HepG2 (cell line): ENCODE measurements around the gene AKR1C2. TPM values are rescaled to one million over a fixed set of nuclear protein-coding genes. Genes with fewer than 3 reads are reported as not detected.

Experiments used
- ASH2L ChIP-seq: fragments of 300-600, 200-600 bp; sonication (generic); IDR thresholded peaks from 2 replicates; pipeline ENCODE4 v1.7.0; 2017; ENCODE audit warnings: low read depth, mild to moderate bottlenecking, moderate library complexity, mixed read lengths, low read length; ENCODE audit not compliant: insufficient read length
- BHLHE40 ChIP-seq: IDR thresholded peaks from 2 replicates; pipeline ENCODE4 v1.6.1; 2011; ENCODE audit warnings: low read length, improper control_type of control experiment
- CREM ChIP-seq, 2 experiments: sonication (generic) in 1 of 2; formaldehyde crosslinking in 1 of 2; IDR thresholded peaks; 2 replicates each; pipeline versions ENCODE4 v1.4.0 to v1.6.1; 2016 to 2020; ENCODE audit warnings: antibody characterized with exemption in 1 of 2, mild to moderate bottlenecking in 1 of 2, missing genetic modification reagents in 1 of 2
- DRAP1 ChIP-seq: IDR thresholded peaks from 2 replicates; pipeline ENCODE4 v1.6.1; 2016; ENCODE audit warnings: missing genetic modification reagents, missing compliant biosample characterization
- FOXA3 ChIP-seq: IDR thresholded peaks from 2 replicates; pipeline ENCODE4 v1.6.1; 2016; ENCODE audit warnings: missing genetic modification reagents, missing compliant biosample characterization
- GRHL1 ChIP-seq: sonication (generic); formaldehyde crosslinking; conservative IDR thresholded peaks from 2 replicates; pipeline ENCODE4 v1.8.0; 2022; ENCODE audit warnings: missing genetic modification reagents
- GZF1 ChIP-seq: sonication (generic); formaldehyde crosslinking; IDR thresholded peaks from 2 replicates; pipeline ENCODE4 v1.5.1; 2020; ENCODE audit warnings: mild to moderate bottlenecking, missing genetic modification reagents
- HNF4A ChIP-seq: sonication (generic); formaldehyde crosslinking; IDR thresholded peaks from 2 replicates; pipeline ENCODE4 v1.4.0; 2020; ENCODE audit warnings: missing genetic modification reagents
- HOXA5 ChIP-seq: sonication (generic); formaldehyde crosslinking; IDR thresholded peaks from 2 replicates; pipeline ENCODE4 v1.4.0; 2020; ENCODE audit warnings: missing genetic modification reagents
- NR2F6 ChIP-seq, 2 experiments: IDR thresholded peaks; 2 replicates each; pipeline ENCODE4 v1.6.1; 2016; ENCODE audit warnings: antibody characterized with exemption in 1 of 2, mild to moderate bottlenecking in 1 of 2
- PAXIP1 ChIP-seq: sonication (generic); formaldehyde crosslinking; conservative IDR thresholded peaks from 2 replicates; pipeline ENCODE4 v1.4.0; 2020; ENCODE audit warnings: mild to moderate bottlenecking, missing genetic modification reagents, moderate library complexity
- SOX13 ChIP-seq, 3 experiments: fragments of 450-650 bp in 1 of 3; sonication (generic) in 1 of 3; formaldehyde crosslinking in 1 of 3; IDR thresholded peaks in 2 of 3; conservative IDR thresholded peaks in 1 of 3; 2 replicates each; pipeline versions ENCODE4 v1.5.0 to v1.6.1; 2016 to 2020; ENCODE audit warnings: antibody characterized with exemption in 1 of 3, mild to moderate bottlenecking in 1 of 3, missing compliant biosample characterization in 1 of 3, missing genetic modification reagents in 1 of 3, moderate library complexity in 1 of 3
- TBX2 ChIP-seq: sonication (generic); formaldehyde crosslinking; IDR thresholded peaks from 2 replicates; pipeline ENCODE4 v1.5.0; 2020; ENCODE audit warnings: missing genetic modification reagents, mild to moderate bottlenecking, borderline replicate concordance
- TFAP4 ChIP-seq: sonication (generic); IDR thresholded peaks from 2 replicates; pipeline ENCODE4 v1.6.1; 2016; ENCODE audit warnings: low read depth, borderline replicate concordance
- ZBTB20 ChIP-seq: sonication (generic); formaldehyde crosslinking; IDR thresholded peaks from 2 replicates; pipeline ENCODE4 v1.8.1; 2023; ENCODE audit warnings: missing genetic modification reagents, low read depth, mild to moderate bottlenecking, borderline replicate concordance
- ZNF138 ChIP-seq: sonication (generic); formaldehyde crosslinking; IDR thresholded peaks from 2 replicates; pipeline ENCODE4 v1.5.0; 2020; ENCODE audit warnings: mild to moderate bottlenecking, low read depth, missing genetic modification reagents
- ZNF781 ChIP-seq: sonication (generic); formaldehyde crosslinking; IDR thresholded peaks from 2 replicates; pipeline ENCODE4 v1.5.1; 2020; ENCODE audit warnings: borderline replicate concordance, mild to moderate bottlenecking, missing genetic modification reagents; ENCODE audit errors: not compliant biosample characterization
- polyA plus RNA-seq, 8 experiments: library from polyadenylated mRNA; depleted of rRNA in 3 of 8; stranded (reverse) in 7 of 8; unstranded in 1 of 8; fragments of >200 nt; fragmentation: Illumina TruSeq in 4 of 8; extraction: Trizol in 4 of 8; gene quantifications; 2 replicates each; pipeline versions ENCODE4 v1.2.1 to v1.2.3, GENCODE V29; 2011 to 2016; ENCODE audit warnings: low read depth in 4 of 8, missing spikeins in 1 of 8, mixed read lengths in 1 of 8; ENCODE audit not compliant: insufficient read depth in 1 of 8
- total RNA-seq, 5 experiments: library from RNA; depleted of rRNA; stranded (reverse); fragments of >200 nt; fragmentation: Illumina TruSeq; extraction: Trizol; gene quantifications; 2 replicates each; pipeline ENCODE4 v1.2.3, GENCODE V29; 2016; ENCODE audit warnings: low read depth in 1 of 5
- TF ChIP-seq, protein P1 (sequence below): IDR thresholded peaks from 2 replicates; pipeline ENCODE4 v1.6.1; 2016; ENCODE audit warnings: low read depth, borderline replicate concordance
- TF ChIP-seq, protein P2 (sequence below): sonication (generic); formaldehyde crosslinking; IDR thresholded peaks from 2 replicates; pipeline ENCODE4 v1.4.0; 2020; ENCODE audit warnings: missing genetic modification reagents

Gene AKR1C2
- total and polyA plus RNA-seq, 2 of the 13 experiments (the other 11 are each of a cell fraction or from before 2014, with no cell fraction given): 140 to 900 TPM

DNA sequence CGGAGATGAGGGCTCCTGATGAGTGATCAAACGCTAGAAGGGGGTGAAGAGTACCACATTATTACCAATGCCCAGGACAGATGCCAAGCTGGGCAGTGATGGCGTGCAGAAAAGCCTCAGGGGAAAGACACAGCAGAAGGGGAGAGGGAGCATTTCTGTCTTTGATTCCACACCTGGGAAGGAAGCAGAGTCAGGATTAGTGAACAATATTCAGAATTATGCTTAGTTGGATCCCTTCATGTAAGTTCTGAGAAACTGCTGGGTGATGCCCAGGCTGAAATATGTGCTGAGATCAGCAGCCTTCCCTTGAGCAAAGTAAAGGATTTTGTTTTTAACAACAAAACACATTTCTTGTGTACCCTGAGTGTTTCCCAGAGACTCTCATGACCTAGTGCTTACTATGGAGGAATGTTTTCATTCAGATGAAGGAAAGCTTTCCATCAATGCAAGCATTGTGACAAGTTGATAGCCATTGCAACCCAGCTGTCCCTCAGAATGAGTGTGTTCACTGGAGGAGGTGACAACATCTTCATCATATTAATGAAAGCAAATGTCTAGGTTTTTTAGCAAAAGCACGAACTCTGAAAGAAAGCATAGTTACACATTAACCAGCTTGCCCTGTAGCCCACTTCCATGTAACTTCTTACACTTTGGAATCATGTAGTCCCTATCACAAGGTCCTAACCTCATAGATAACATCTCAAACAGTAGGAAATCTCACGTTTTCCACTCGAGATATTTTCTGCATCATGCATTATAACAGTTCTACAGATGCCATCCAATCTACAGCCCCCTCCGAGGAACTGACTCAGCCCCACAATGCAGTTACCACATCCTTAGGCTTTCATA lies 64.2 kb downstream of the AKR1C2 start (continued):
- TF ChIP-seq ASH2L: peak; percentile 70
- TF ChIP-seq SOX13 (IDR thresholded peaks at IDR 0.05): no peak
- peak in 1 of 2 experiments; percentile 73; a peak in 2 of 4 replicates for TF ChIP-seq SOX13 (CRISPR knock-in tag; conservative IDR thresholded peaks at IDR 0.05 in 1 of 2, IDR thresholded peaks at IDR 0.05 in 1 of 2)
- peak; percentile 97 for TF ChIP-seq TBX2 (CRISPR knock-in tag)
- 0 out of 2 replicates have a peak, but pooled peaks have one; percentile 41 for TF ChIP-seq HOXA5 (CRISPR knock-in tag)
- TF ChIP-seq ZBTB20: peak; percentile 38; the same call in 1 of the 2 replicates
- 0 out of 2 replicates have a peak, but pooled peaks have one; percentile 25 for TF ChIP-seq GZF1 (CRISPR knock-in tag)
- peak; percentile 57; the same call in 1 of the 2 replicates for TF ChIP-seq DRAP1 (CRISPR knock-in tag)
- TF ChIP-seq, protein P1, sequence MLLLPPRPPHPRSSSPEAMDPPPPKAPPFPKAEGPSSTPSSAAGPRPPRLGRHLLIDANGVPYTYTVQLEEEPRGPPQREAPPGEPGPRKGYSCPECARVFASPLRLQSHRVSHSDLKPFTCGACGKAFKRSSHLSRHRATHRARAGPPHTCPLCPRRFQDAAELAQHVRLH (CRISPR knock-in tag): no peak
- TF ChIP-seq, protein P2, sequence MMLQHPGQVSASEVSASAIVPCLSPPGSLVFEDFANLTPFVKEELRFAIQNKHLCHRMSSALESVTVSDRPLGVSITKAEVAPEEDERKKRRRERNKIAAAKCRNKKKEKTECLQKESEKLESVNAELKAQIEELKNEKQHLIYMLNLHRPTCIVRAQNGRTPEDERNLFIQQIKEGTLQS: no peak
- peak; percentile 50 for TF ChIP-seq CREM (IDR thresholded peaks at IDR 0.05)
- no peak for TF ChIP-seq CREM (CRISPR knock-in tag; IDR thresholded peaks at IDR 0.05)
- peak; percentile 61; the same call in 1 of the 2 replicates for TF ChIP-seq FOXA3 (CRISPR knock-in tag)
- TF ChIP-seq NR2F6 (IDR thresholded peaks at IDR 0.05): peak; percentile 78; the same call in 1 of the 2 replicates
- peak; percentile 81 for TF ChIP-seq NR2F6 (CRISPR knock-in tag; IDR thresholded peaks at IDR 0.05)
- TF ChIP-seq TFAP4: 0 out of 2 replicates have a peak, but pooled peaks have one; percentile 12
- TF ChIP-seq PAXIP1 (CRISPR knock-in tag): peak; percentile 93
- peak; percentile 27; the same call in 1 of the 2 replicates for TF ChIP-seq BHLHE40
- peak; percentile 68 for TF ChIP-seq HNF4A (CRISPR knock-in tag)
- peak; percentile 30 for TF ChIP-seq ZNF781 (CRISPR knock-in tag)
- TF ChIP-seq GRHL1: no peak
- TF ChIP-seq ZNF138 (CRISPR knock-in tag): no peak
